Uterus (tissue), 2 donors: ENCODE data around the gene RPL37.

Source experiments
- POLR2A ChIP-seq, 2 donors: fragments of 450-650 bp; IDR thresholded peaks; one replicate each; pipeline ENCODE4 v1.6.1; 2016; ENCODE audit warnings: antibody characterized with exemption in 2 of 2, mild to moderate bottlenecking in 1 of 2, moderate library complexity in 1 of 2
- TF ChIP-seq, protein P1 (sequence below), 4 experiments: fragments of 200-600 bp in 2 of 4; fragments of 450-650 bp in 2 of 4; sonication (generic) in 2 of 4; IDR thresholded peaks; one replicate each; pipeline ENCODE4 v1.5.1; 2016 to 2019; ENCODE audit warnings: antibody characterized with exemption in 4 of 4, mild to moderate bottlenecking in 2 of 4, moderate library complexity in 1 of 4

DNA sequence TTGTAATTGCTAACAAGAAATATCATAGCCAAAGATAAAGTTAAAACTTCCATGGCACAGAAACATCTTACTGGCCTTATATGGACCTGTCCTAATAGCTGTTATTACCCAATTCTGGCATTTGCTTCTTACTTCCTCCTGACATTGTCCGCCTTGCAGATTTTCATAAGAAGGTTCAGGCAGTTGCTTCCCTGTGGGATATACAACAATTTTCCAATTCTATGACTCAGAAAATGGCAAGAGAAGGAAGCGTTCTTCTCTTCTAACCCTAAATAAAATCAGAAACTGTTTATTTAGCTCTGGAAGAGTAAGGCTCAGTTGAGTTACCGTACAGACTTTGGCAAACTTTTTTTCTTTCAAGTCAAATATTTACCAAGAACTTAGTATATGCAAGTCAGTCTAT lies 38.5 kb downstream of the RPL37 start:
- TF ChIP-seq, protein P1, sequence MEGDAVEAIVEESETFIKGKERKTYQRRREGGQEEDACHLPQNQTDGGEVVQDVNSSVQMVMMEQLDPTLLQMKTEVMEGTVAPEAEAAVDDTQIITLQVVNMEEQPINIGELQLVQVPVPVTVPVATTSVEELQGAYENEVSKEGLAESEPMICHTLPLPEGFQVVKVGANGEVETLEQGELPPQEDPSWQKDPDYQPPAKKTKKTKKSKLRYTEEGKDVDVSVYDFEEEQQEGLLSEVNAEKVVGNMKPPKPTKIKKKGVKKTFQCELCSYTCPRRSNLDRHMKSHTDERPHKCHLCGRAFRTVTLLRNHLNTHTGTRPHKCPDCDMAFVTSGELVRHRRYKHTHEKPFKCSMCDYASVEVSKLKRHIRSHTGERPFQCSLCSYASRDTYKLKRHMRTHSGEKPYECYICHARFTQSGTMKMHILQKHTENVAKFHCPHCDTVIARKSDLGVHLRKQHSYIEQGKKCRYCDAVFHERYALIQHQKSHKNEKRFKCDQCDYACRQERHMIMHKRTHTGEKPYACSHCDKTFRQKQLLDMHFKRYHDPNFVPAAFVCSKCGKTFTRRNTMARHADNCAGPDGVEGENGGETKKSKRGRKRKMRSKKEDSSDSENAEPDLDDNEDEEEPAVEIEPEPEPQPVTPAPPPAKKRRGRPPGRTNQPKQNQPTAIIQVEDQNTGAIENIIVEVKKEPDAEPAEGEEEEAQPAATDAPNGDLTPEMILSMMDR (IDR thresholded peaks at IDR 0.05) = no peak
- TF ChIP-seq POLR2A (IDR thresholded peaks at IDR 0.05) = no peak
